A549 (cell line): Measurements from ENCODE around the gene NASP.

Source experiments
- EP300 ChIP-seq, 2 experiments: fragments of >200 bp; sonication (Bioruptor Twin); formaldehyde crosslinking; IDR thresholded peaks; 2 replicates in 1 of 2; 3 replicates in 1 of 2; pipeline ENCODE4 v1.6.1; 2016 to 2017
- RAD21 ChIP-seq, 2 experiments: fragments of >200 bp in 1 of 2; sonication (Bioruptor Twin) in 1 of 2; formaldehyde crosslinking in 1 of 2; IDR thresholded peaks in 1 of 2; conservative IDR thresholded peaks in 1 of 2; 2 replicates in 1 of 2; 3 replicates in 1 of 2; pipeline ENCODE4 v1.6.1; 2012 to 2018; ENCODE audit warnings: inconsistent platforms in 1 of 2
- TF ChIP-seq, protein P1 (sequence below): fragments of >200 bp; sonication (Bioruptor Twin); formaldehyde crosslinking; IDR thresholded peaks from 3 replicates; pipeline ENCODE4 v1.5.1; 2016

- TF ChIP-seq RAD21 (conservative IDR thresholded peaks at IDR 0.05 in 1 of 2, IDR thresholded peaks at IDR 0.05 in 1 of 2) (no peak), EP300 (IDR thresholded peaks at IDR 0.05) (no peak)
- TF ChIP-seq, protein P1, sequence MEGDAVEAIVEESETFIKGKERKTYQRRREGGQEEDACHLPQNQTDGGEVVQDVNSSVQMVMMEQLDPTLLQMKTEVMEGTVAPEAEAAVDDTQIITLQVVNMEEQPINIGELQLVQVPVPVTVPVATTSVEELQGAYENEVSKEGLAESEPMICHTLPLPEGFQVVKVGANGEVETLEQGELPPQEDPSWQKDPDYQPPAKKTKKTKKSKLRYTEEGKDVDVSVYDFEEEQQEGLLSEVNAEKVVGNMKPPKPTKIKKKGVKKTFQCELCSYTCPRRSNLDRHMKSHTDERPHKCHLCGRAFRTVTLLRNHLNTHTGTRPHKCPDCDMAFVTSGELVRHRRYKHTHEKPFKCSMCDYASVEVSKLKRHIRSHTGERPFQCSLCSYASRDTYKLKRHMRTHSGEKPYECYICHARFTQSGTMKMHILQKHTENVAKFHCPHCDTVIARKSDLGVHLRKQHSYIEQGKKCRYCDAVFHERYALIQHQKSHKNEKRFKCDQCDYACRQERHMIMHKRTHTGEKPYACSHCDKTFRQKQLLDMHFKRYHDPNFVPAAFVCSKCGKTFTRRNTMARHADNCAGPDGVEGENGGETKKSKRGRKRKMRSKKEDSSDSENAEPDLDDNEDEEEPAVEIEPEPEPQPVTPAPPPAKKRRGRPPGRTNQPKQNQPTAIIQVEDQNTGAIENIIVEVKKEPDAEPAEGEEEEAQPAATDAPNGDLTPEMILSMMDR: no peak
Measured at GRCh38 chr1:45569571-45569961, 14.3 kb upstream of the NASP start.
